ENCODE results near the gene DNAJC4. TPM values are rescaled to one million over a fixed set of nuclear protein-coding genes. Genes with fewer than 3 reads are reported as not detected.

The DNAJC4 gene
- total and polyA plus RNA-seq, 7 donors: 22.9 to 45.8 (median 29.6) TPM

DNA sequence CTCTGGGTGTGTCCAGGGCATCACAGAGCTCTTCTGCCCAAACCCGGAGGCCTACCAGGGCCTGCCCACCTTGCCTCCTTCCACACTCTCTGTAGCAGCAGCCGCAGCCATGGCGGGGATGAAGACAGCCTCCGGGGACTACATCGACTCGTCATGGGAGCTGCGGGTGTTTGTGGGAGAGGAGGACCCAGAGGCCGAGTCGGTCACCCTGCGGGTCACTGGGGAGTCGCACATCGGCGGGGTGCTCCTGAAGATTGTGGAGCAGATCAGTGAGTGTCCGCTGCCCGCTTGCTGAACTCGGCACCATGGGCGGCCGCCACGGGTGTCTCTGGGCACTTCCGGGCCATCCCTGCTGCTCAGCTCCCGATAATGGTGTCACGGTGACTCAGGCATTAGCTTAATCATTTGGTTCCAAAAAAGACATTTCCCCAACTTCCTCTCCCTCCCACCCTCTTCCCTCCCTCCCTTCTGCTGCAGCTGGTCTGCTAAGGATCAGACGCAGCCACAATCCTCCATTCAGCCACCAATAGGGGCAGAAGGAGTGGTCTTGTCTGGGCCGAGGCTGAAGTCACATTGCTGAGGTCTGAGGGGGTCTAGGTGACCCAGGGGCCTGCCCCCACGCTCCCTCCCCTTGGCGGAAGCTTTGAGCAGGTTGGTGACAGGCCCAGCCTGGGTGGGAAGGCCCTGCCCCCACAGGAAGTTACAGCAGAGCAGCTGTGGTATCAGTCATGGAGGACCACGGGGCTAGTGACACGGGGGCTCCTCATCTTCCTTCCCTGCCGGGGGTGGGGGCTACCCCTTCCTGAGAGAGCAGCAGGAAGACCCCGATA is 22.9 kb upstream of the DNAJC4 start:
- Histone ChIP-seq H3K4me1 (peaks cover 11% of the 10 kb centered on the region), H3K36me3 (ENCODE audit: insufficient read depth in 1 of 2, low read depth in 1 of 2) (peaks cover 7 to 56% of the 10 kb centered on the region in 2 donors)
- intact Hi-C loops (cut with DNase I): loop anchor here in 1 of 2 donors (5.0 kb wide), 1 partner anchor 95 kb away; the partner anchor contains the start of gene CATSPERZ

DNA sequence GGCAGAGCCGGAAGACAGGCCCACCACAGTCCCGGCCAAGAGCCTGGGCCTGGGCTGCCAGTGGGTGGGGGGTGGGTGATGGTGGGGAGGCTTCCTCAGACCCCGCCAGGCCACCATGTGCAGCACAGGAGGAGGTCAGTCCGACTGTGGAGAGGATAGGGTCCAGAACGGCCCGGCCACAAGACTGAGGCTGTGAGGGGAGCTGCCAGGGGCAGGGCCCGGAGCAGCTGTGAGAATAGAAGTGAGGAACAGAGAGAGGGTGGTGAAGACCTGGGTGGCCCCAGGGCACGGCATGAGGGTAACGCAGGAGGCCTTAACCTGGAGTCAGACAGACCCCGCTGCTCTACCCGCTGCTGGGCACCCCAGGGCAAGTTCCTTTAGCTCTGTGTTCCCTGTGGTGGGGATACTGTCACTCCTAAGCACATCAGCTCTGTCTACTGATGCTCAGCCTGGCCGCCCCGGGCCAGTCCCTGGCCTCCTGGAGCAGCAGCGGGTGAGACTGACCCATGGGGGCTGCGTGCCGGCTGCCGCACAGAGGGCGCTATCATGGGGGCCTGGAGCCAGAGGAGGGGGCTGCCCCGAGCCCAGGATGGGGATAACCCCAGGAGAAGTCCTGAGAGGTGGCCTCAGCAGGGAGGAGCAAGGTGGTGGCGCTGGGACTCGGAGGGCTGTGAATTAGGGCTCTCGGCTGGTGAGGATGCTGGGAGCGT is 22.1 kb upstream of the DNAJC4 start:
- H3K27me3 ChIP-seq (ENCODE audit: insufficient read depth in 3 of 3, low read length in 2 of 3): no peaks in the 10 kb centered on the region
- WGBS, 3 donors: 62 to 73% (median 69%) methylated on average over 23 of the region's 23 CpGs
- H3K4me3 ChIP-seq: peak overlapping the region; percentile 58
- peak in 1 of 4 donors; percentile 1 for ATAC-seq
- no peaks in the 10 kb centered on the region for H3K9me3 ChIP-seq
- no peak for DNase-seq
- peak overlapping the region; percentile 71 for H3K27ac ChIP-seq
- peaks cover 11% of the 10 kb centered on the region for H3K4me1 ChIP-seq
- intact Hi-C loops (cut with DNase I): loop anchor here in 1 of 2 donors (5.0 kb wide), 1 partner anchor 94 kb away; the partner anchor contains the start of gene CATSPERZ
- peaks cover 3 to 50% of the 10 kb centered on the region in 2 donors for H3K36me3 ChIP-seq (ENCODE audit: insufficient read depth in 1 of 2, low read depth in 1 of 2)
- TF ChIP-seq, protein P1, sequence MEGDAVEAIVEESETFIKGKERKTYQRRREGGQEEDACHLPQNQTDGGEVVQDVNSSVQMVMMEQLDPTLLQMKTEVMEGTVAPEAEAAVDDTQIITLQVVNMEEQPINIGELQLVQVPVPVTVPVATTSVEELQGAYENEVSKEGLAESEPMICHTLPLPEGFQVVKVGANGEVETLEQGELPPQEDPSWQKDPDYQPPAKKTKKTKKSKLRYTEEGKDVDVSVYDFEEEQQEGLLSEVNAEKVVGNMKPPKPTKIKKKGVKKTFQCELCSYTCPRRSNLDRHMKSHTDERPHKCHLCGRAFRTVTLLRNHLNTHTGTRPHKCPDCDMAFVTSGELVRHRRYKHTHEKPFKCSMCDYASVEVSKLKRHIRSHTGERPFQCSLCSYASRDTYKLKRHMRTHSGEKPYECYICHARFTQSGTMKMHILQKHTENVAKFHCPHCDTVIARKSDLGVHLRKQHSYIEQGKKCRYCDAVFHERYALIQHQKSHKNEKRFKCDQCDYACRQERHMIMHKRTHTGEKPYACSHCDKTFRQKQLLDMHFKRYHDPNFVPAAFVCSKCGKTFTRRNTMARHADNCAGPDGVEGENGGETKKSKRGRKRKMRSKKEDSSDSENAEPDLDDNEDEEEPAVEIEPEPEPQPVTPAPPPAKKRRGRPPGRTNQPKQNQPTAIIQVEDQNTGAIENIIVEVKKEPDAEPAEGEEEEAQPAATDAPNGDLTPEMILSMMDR (IDR thresholded peaks at IDR 0.05): no peak

More for the DNA sequence above, 22.9 kb upstream of the DNAJC4 start:
- Histone ChIP-seq H3K27me3 (ENCODE audit: insufficient read depth in 3 of 3, low read length in 2 of 3) (no peaks in the 10 kb centered on the region), H3K9me3 (no peaks in the 10 kb centered on the region), H3K27ac (peak overlapping the region; percentile 71), H3K4me3 (peak overlapping the region; percentile 58)
- 28 to 35% (median 34%) methylated on average over 22 to 30 of the region's 30 CpGs for WGBS, 3 donors
- peak; percentile 81 to 87 for DNase-seq
- ATAC-seq: peak; percentile 26 to 48 (median 38)
- TF ChIP-seq, protein P1 (IDR thresholded peaks at IDR 0.05): no peak

DNA sequence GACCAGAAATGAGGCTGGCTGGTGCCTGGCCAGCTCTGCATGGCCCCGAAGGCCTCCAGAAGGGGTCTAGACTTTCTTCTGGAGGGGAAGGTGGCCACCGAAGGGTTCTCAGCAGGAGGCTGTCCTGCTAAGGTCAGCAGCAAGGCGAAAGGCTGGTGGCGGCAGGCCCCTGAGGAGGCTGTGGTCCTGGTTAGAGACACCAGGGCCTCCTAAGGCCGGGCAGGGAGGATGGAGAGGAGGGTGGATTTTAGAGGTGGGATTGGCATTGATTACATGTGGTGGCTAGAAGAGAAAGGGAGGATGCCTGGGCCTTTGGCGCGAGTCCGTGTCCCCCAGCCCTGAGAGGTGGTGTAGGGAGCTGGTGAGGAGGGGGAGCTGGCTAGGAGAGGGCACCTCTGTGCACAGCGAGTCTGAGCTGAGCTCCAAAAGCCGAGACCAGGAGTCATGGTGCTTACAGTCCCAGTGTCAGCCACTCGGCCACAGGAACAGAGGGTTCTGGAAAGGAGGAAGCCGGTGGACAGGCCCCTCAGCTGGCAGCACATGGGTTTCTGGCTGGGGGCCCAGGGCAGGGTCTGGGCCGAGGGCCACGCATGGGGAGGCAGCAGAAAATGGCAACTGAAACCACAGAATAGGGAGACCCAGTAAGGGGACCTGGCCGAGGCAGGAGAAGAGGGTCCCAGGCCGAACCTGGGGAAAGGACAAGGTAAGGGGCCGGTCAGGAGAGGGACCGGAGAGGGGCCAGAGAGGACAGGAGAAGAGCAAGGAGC is 21.4 kb upstream of the DNAJC4 start:
- TF ChIP-seq, protein P1 (IDR thresholded peaks at IDR 0.05): no peak
- intact Hi-C loops (cut with DNase I): loop anchor here in 1 of 2 donors (5.0 kb wide), 1 partner anchor 93 kb away; the partner anchor contains the start of gene CATSPERZ
- H3K36me3 ChIP-seq (ENCODE audit: insufficient read depth in 1 of 2, low read depth in 1 of 2): peaks cover 3 to 43% of the 10 kb centered on the region in 2 donors

DNA sequence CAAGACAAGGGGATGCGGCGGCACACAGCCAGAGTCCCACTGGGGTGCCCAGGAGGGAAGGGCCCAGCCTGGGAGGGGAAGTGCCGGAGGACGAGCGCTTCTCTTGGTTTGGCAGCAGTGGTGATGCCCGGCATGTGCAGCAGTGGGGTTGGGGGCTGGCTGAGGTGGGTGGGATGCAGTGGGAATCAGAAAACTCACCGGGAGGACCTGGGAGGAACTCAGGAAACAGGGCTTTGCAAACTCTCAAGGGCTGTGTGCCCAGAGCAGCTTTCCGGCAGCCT is 20.8 kb upstream of the DNAJC4 start:
- TF ChIP-seq, protein P1 (IDR thresholded peaks at IDR 0.05): no peak
- intact Hi-C loops (cut with DNase I): loop anchor here in 1 of 2 donors (5.0 kb wide), 1 partner anchor 93 kb away; the partner anchor contains the start of gene CATSPERZ
- 80 to 88% (median 85%) methylated on average over 8 of the region's 8 CpGs for WGBS, 3 donors
- Histone ChIP-seq H3K4me1 (peaks cover 6% of the 10 kb centered on the region), H3K9me3 (no peaks in the 10 kb centered on the region), H3K36me3 (ENCODE audit: insufficient read depth in 1 of 2, low read depth in 1 of 2) (peaks cover 0 to 43% of the 10 kb centered on the region in 2 donors), H3K27me3 (ENCODE audit: insufficient read depth in 3 of 3, low read length in 2 of 3) (no peaks in the 10 kb centered on the region), H3K4me3 (no peak overlapping the region), H3K27ac (no peak overlapping the region)
- ATAC-seq: no peak
- no peak for DNase-seq

More for the DNA sequence above, 21.4 kb upstream of the DNAJC4 start:
- Histone ChIP-seq H3K4me3 (peak overlapping the region; percentile 58), H3K27ac (no peak overlapping the region), H3K27me3 (ENCODE audit: insufficient read depth in 3 of 3, low read length in 2 of 3) (no peaks in the 10 kb centered on the region), H3K9me3 (no peaks in the 10 kb centered on the region), H3K4me1 (peaks cover 11% of the 10 kb centered on the region)
- DNase-seq: no peak
- no peak for ATAC-seq
- 73 to 81% (median 78%) methylated on average over 18 of the region's 18 CpGs for WGBS, 3 donors

Data from psoas muscle (tissue), 8 donors.